HG02852 (cell line): ENCODE results near the gene PCSK2.

Source experiments
- ATAC-seq: cut with Tn5 transposase; IDR thresholded peaks from one replicate; pipeline ENCODE4 v1.9.1; 2021; ENCODE audit warnings: mild to moderate bottlenecking, moderate library complexity; ENCODE audit not compliant: unreplicated experiment

PCSK2 gene

DNA sequence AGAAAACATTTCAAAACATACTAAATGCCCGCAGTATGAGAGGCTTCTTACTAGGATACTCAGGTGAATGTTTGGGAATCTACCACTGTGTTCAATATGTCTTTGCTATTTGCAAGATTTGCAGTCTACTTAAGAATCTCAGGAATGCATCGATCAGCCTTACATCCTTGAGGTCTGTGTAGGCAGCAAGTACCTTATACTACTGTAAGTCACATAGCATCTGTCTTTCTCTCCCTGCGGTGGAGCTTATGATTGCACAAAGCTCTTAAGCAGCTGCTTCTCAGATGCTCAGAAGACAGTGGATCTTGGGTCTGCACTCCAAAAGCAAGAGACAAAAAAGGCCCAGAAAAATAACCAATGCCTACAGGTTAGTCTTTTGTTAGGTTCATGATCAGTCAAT lies 21.4 kb downstream of the PCSK2 start:
- ATAC-seq: no peak

DNA sequence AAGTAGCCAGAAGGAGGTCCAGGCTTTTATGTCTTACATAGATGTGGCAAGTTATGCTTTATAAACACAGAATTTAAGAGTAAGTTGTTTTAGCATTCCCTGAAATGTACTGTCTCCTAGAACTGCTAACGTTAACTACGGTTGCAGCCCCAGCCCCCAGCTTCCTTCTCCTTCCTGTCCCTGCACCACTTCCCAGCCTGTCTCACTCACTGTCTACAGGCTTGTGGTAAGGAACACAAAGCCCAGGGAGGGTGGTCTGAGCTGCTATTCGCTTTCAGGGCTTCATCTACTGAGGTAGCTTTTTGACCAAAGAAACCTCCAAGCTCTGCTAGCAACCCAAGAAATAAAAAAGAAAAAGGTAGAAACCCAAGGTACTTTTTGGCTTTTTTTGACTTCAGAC lies 35.9 kb downstream of the PCSK2 start:
- no peak for ATAC-seq

DNA sequence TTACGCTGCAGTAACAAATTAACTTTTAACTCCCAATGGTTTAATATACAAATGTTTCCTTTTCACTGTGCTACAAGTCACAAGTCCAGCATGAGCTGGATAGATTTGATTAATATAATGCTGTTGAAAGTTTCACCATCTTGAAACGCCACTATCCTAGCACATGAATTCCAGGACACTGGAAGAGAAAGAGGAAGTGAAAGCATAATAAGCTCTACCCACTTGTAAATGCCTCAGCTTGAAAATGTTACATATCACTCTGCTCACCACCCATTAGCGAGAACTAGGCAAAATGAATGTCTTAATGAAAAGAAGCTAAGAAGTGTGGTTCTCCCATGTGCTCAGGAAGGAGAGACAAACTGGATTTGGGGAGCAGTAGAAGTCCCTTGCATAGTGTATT lies 46.9 kb downstream of the PCSK2 start:
- ATAC-seq: no peak

DNA sequence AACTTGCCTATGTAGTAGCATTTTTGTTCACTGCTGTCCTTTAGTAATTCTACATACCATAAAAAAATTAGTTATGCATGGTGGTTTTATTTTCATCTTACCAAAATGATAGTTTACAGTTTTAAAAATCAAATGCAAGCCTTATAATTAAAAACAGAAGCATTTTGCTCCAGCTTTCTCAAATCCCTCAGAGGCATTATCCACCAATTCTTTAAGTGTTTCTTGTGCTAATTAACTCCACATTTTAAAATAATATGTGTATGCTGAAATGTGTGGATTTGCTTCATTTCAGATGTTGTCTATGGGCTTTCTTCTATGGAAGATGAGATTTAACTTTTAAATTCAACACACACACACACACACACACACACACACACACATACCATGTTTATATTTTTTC lies 49.3 kb downstream of the PCSK2 start:
- ATAC-seq: no peak

DNA sequence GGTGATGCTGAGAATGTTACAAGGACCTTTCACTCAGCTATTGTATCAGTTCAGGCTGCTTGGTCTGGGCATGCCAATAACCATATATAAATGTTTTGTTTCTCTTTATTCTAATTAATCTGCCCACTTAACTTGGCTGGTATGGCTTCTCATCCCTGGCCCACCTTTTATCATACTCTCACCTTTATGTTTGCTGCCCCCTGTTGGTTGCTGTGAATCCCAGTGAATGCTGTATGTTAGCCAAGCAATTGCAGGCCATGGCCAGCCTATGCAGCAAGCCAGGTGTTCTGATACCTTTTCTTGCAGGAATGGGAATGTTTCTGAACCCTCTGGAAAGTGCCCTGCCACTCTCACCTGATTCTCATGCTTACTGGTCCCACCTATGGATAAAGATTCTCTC lies 54.6 kb downstream of the PCSK2 start:
- no peak for ATAC-seq

DNA sequence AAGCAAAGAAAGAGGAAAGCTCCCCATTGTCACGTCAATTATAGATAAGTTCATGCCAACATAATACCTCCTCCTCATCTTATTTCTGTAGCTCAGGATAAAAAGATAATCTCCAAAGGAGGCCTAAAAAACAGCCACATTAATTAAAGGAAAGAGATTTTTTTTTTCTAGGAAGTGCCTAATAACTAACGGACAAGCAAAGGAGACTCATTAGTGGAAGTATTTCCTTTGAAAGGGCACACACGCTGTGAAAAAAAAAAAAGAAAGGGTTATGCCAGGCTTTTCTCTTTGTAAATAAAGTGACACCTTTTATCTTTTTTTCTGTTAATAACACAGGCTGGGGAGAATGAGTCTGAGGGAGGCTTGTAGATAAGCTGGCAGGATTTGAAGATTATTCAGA lies 55.7 kb downstream of the PCSK2 start:
- no peak for ATAC-seq

DNA sequence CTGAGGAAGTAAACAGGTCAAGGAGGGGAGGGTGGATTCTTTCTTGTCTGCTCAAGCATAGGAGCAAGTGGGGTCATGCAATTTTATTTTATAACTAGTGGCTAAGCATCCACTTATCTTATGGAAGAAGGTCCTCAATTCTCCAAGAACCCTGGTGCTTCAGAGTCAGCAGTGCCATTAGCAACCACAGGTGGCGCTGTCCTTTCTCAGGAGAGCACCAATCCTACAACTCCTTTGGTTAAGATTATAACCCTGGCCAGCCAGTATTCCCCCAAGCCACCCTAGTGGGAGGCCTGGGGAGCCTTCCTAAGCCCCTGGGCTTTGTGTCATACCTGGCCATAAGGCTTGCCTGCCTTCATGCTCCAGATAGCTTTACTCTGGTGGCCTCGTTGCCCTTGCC lies 60.7 kb downstream of the PCSK2 start:
- ATAC-seq: no peak

DNA sequence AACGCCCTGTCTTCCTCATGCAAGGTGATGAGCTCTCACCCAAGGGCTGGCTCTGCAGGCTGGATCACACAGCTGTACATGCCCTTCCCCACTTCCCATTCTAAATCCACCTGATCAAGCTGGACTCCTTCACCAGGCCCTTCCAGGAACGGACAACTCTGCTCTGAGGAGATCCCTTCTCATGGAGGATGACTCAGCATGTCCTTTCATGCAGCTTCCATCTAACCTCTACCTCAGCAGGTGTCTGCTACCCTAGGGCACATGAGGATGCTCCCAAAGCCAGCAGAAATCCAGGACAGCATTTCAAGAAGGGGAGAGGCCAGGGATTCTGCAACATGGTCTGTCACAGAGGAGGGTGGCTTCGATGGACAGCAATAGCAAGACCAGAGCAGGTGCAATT lies 61.2 kb downstream of the PCSK2 start:
- no peak for ATAC-seq

DNA sequence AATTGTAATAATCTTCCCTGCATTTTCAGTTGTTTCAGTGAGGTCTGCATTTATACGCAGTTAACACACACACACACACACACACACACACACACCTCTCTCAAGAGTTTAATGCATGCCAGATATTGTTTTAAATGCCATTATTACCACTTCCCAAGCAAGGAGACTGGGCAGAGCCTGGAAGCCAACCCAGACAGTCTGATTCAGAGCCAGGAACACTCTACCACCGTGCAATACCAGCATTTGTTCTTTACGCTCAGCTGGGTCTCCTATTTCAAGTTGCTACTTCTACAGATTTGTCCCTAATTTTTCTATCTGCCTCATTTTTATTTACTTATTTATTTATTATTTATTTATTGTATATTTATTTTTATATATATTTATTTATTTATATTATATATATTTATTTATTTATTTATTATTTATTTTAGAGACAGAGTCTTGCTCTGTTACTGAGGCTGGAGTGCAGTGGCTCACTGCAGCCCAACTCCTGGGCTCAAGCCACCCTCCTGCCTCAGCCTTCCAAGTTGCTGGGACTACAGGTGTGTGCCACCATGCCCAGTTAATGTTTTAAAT lies 68.4 kb downstream of the PCSK2 start:
- no peak for ATAC-seq

DNA sequence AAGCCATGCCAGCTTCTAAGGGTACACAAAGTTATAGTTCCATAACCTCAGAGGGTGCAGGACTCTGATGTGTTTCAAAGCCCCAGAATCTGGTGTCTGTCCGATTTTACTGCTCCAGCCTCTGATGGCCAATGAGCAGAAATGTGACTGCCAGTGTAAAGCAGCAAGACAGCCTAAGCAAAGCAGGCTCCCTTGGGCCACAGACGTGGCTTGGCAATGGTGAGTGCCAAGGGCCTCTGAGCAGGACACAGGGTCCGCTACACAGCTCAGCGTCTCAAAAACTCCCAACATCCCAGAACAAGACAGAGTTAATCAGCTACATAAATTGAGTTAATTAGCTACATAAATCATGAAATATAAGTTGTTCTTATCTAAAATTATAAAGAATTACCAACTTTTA lies 69.2 kb downstream of the PCSK2 start:
- no peak for ATAC-seq

DNA sequence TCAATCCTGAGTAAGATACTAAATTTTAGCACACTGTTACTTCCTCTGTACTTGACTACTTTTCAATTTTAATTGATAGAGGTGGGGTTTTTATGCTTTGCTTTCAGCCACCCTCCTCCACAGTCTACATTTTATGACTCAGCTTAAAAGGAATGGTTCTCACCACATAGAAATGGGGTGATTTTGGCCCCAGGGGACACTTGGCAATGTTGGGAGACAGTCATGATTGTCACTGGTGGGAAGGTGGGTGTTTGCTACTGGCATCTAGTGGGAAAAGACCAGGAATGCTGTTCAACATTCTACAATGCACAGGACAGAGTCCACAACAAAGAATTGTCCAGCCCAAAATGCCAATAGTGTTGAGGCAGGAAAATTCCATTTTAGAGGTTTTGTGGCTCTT lies 71.3 kb downstream of the PCSK2 start:
- ATAC-seq: no peak

DNA sequence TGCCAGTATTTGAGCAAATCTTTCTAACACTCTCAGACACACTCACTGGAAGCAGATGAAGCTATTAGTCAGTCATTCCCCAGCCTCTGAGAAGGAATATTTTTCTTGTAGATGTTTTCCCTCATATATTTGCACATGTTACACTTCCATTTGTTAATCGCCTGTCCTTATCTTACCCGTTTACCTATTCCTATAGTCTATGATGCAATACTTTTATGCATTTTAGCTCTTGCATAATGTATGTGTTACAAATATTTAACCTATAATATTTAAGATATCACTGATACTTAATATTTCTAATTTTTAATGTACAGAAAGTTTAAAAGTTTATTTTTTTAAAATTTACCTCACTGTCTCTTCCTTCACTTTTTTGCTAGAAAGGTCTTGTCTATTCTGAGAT lies 71.9 kb downstream of the PCSK2 start:
- no peak for ATAC-seq

DNA sequence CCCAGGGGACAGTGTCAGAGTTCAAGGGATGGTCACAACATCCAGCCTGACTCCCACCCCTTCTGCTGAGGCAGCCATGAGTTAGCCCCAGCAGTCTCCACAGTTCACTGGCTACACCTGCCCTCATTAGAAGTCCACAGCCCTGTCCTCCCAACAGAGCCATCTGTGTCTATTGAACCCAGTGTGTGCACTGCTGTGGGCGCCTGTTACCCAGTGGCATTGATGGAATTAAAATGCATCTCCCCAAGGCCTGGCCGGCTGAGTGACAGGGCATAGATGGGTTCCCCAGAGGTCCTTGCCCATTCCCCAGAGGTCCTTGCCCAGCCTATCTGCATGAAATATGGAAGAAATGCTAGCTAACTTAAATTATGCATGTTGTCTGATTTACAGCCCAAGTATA lies 73.3 kb downstream of the PCSK2 start:
- ATAC-seq: no peak

DNA sequence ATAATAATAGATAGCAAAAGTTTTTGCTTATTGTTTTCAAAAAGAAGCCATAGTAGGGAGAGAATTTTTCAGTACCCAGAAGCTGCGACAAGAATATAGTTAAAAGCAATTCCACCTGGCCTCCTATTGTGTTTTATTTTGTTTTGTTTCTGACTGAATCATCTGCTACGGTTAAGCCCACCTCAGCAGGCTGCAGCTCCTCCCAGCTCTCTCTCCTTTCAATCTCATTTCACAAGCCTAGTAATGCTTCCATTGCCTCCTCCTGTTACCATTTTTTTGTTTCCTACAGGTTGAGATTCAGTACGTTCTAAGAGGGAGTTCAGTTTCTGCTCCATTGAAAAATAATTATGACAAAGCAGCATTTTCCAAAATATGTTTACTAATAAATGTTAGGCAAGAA lies 77.9 kb downstream of the PCSK2 start:
- no peak for ATAC-seq

DNA sequence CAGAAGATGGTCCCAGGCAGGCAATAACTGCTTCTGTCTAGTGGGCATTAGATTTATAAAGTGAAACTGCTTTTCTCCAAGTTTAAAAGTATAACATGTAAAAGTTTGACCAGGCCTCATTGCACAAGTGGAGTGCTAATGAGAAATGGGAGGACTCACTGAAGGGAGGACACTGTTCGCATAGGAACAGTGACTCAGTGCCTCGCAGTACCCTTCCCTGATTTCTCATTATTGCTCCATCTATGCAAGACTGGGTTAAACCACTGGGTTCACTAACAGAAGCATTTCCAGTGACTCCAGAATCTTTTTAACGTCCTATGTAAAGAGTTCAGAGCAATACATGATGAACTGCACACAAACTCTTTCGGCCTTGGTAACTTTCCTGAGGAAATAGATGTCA lies 79.6 kb downstream of the PCSK2 start:
- no peak for ATAC-seq

DNA sequence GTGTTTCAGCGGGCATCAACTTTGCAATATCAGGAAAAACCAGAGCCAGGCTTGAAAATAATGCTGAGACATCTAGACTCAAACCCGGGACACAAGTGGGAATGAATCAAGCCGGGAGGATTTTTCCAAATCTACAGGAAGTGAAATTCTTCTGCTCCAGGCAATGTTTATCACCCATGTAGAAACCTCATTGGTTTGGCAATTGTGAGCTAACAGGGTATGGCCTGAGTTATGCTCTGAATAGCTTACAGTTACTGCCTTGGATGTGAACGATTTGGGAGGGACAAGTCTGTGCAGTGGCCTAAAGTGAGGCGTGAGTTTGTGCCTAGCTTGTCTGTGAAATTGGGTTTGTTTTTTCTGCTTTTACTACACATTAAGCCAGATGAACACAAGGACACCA lies 87.4 kb downstream of the PCSK2 start:
- no peak for ATAC-seq

DNA sequence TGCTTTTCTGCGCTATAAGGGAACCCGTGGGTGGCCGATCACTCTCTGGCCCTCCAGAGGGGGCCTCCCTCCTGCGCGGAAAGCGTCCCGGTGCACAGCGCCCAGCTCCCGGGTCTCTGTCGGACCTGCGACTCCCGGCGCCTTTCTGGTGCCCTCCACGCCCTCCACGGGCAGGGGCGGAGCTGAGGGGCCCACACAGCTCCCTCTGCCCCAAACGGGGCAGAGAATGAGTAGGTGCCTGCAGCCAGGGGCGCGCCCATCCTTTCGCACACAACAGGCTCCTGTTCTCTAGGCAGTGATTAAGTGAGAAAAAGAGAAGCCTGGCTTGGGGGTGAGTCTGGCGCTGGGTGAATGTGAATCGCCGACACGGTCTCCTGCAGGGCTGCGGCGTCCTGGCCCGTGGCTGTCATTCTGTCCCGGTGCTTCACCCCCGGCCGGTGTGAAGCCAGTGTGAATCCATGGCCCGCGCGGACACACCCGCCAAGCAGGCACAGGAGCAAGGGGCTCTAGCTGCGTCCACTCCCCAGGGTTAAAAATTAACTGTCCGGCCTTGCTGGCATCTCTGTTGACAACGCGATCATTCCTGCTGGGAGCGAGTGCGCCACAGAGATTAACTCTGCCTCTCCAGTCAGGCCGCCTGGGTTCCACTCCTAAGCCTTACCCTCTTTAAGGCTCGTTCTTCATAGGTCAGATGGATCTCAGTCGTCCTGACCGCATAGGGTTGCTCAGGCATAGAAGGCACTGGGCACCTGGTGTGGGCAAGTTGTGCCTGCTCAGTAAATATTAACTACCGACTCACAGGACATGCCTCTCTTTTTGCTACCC lies 88.8 kb downstream of the PCSK2 start:
- no peak for ATAC-seq

DNA sequence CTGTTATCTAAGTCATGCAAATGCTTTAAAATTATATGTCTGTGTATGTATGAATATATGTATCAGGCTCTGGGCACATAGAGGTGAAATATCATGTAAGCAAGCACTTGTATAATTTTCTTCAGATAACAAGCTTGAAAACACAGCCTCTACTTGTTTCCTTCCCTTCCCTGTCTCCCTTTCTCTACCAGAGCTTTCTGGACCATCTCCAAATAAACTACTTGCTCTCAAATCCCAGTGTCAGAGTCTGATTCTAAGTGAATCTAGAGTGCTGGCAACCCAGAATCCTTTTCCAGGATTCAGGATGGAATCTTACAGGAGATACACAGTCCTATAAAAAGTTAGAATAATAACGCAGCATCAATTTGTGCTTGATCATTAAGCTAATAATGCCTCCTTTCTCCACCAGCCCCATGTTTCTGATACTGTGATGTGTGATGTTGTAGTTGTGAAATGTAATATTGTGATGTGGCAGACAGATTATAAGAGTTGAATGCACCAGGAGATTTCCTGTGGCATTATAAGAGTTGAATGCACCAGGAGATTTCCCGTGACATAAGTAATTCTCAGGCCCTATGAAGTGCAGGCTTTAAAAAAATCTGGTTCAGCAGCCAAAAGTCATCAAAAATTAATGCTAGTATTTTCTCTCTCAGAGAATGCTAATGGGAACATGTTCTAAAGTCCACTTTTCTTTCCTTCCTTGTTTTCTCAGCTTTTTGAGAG lies 89.6 kb downstream of the PCSK2 start:
- no peak for ATAC-seq

DNA sequence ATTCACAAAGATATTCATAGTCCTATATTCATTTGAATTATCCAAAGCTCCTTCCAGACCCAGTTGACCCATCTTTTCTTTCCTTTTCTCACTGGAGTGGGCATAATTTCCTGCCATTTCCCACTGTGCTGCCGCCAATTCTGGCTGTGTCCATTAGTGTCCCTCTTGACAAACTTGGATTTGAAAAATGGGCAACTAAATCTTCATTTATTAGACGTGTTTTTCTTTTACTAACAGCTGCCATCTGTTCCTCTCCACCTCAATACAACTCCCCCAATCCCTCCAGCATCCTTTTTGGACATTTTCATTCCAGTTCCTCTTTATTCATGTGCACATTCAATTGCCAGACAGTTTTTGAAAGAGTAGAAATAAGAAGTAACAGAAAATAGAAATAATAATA lies 90.5 kb downstream of the PCSK2 start:
- no peak for ATAC-seq

DNA sequence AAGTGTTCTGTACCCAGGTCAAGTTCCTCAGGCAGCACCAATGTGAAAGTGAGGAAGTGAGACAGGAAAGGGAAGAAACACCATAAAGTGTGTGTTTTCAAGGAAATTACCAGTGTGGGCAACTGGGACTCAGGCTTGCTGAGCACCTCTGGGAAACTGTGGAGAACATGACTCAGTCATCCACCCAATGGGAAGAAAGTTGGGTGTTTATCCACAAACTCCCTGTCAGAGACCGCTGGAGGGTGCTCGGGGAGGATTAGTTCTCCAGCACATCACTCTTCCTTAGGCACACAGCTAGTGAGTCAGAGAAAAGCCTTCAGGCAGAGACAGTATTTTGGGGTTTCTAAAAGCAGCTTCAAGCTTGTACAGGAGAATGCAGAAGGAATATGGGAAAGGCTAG lies 93.6 kb downstream of the PCSK2 start:
- ATAC-seq: no peak

DNA sequence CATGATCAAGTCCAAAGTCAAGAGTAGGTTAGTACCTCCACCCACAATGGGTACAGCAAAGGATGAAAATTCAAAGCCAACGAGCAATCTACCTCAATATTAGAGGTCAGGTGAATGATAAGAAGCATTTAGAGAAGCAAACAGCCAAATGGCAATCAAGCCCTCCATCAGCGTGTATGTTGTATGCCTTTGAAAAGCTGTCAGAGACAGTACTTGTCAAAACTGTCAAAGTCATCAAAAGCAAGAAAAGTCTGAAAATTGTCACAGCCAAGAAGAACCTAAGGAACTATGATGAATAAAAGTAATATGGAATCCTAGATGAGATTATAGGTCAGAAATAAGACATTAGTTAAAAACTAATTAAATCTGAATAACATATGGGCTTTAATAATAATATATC lies 99.3 kb downstream of the PCSK2 start:
- ATAC-seq: no peak
